ENCODE measurements around the gene DHX9.

The DHX9 gene

DNA sequence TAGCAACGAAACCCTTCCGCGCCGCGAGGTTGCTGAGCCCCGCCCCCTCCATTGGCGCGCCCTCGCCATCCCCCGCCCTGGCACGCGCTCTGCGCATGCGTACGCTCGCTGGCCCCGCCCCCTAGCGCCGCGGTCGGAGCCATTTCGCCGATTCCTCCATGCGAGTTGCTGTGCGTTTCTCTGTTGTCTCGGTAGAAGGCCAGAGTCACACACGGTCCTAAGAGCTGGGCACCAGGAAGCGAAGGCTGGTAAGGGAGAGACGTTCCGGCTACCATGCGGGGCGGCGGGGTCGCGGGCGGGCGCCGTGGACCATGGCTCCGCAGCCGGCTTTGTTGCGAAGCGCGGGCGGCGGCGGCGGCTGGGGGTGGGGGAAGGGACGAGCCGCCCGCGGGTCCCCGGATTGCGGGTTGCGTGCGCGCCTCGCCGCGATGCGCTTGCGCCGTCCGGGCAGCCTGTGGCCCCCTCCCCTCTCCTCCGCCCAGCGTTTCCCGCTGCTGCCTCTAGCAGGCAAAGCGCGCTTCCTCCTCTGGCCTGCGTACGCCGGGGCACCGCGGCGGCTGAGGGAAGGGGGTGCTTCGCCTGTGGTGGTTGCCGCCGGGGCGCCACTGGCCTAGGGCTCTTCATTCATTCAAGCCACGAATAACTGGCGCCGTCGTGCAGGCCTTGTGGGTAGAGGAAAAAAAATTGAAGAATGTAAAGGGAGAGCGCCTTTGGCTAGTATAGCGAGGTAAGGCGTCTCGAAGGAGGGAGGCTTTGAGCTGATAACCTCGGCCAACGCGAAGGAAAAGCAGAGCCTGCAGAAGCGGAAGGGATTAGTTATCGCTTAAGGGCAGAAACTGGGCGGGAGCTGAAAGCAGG, at the start of gene DHX9:
Gene DHX9, plus strand, starts transcription at position 139 of the 858 bp plus-strand sequence. CDS start 3,220 bp downstream, outside the sequence.
- peak; percentile 88 for DNase-seq (ENCODE audit: low read depth in 2 of 2)

GRCh38 chr1:182791281-182792179, 47.6 kb upstream of the DHX9 start:
- DNase-seq (ENCODE audit: low read depth in 2 of 2): no peak

GRCh38 chr1:182794091-182794490, 45.1 kb upstream of the DHX9 start:
- DNase-seq (ENCODE audit: low read depth in 2 of 2): no peak

- no peak for DNase-seq (ENCODE audit: low read depth in 2 of 2)
These were observed 44.4 kb upstream of the DHX9 start for GRCh38 chr1:182794676-182795201.

DNA sequence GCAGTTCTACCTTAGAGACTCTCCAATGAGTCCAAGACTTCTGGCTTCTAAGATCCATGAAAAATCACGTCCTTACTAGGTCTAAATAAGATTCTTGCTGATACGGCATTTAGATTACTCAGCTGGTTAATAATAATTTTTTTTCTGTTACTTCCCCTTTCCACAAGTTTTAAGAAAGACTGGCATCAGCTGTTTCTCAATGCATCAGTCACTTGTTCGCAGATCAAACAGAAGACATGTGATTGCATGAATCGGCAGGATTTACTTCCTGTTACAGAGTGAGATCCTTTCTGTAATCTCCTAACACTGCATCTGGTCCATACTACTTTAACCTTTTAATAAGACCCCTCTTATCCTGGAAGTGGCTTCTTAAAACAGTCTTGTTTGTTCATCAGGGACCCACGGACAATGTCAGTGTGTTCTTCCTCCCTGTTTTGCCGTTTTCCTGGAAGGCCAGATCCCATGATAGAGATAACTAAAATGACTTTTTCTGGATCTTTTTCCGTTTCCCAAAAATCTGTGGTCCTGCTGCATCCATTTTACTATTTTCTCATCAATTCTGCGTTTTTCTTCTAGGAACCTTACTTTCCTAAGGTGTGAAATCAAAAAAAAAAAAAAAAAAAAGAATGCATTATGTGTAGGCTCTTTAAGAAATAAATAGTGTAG, 43.5 kb upstream of the DHX9 start:
- no peak for DNase-seq (ENCODE audit: low read depth in 2 of 2)

DNA sequence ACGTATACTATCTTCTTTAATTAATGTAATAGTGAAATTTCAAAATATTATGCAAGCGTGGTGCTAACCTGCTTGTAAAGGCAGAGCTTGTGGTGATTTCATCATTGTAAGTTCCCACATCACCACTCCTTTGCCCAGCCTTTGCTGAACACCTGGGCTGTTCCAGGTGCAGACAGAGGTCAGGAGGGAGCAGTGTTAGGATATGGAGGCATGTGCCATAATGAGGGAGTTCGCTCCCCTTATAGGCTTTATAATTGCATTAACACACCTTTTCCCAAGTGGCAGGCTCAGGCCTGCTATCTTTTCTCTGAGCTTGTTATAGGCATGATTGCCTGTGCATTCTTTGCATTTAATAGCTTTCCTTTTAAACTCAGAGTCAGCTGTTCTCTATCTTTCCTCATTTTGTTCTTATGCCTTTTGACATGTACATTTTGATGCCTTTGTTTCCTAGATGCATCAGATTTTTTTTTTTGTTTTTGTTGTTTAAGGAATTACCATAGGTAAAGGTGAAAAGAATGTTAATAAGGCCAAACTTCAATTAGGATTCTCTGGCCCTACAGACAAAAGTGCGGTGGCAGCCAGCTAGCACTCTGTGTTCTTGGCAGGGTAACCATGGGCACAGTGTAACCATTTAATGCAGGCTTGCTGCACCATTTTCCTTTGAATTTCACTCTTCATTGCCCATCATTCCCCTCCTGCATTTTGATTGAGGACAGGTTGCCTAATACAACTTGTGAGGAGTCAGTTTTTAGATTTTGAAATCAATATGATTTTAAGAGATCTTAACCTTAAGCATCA, 36.9 kb upstream of the DHX9 start:
- DNase-seq (ENCODE audit: low read depth in 2 of 2): no peak

DNA sequence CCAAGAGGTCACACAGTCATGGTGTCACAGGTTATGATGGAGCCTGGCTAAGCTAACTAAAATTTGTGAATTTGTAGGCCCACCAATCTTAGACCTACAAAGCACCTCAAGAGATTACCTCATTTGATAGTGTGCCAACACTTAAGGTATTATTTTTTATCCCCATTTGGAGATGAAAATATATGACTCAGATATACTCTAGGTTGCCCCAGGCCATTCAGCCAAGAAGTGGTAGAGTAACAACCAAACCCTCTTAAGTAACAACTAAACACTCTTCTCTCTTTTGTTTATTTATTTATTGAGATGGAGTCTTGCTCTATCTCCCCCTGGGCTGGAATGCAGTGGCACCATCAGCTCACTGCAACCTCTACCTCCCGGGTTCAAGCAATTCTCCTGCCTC, 35.3 kb upstream of the DHX9 start:
- no peak for DNase-seq (ENCODE audit: low read depth in 2 of 2)

DNA sequence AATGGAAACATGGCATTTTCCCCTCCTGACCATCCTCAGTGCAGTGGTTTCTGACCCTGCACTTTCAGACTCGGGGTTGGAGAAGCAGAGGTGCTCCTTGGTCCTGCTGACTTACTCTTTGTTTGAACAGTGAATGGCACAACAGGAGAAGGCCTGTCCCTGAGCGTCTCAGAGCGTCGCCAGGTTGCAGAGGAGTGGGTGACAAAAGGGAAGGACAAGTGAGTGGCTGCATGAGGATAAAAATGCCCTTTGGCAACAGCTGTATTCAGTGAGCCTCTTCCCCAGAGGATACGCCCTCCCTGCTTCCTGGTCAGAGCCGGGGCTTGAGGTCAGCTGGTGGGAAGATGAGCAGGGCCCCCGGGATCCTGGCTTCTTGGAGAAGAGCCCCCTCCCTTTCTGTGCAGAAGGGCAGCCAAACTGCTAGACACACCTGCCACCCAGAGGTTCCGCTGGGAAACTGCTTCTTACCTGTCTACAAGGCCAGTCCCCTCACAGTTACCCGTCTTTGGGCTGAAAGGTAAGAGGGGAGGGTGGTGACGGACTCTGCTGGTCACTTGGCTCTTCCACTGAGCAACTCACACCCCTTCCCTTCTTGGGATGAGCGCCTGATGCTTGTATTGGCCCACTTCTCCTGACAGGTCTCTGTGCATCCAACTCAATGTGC, 33.0 kb upstream of the DHX9 start:
- DNase-seq (ENCODE audit: low read depth in 2 of 2): no peak

DNA sequence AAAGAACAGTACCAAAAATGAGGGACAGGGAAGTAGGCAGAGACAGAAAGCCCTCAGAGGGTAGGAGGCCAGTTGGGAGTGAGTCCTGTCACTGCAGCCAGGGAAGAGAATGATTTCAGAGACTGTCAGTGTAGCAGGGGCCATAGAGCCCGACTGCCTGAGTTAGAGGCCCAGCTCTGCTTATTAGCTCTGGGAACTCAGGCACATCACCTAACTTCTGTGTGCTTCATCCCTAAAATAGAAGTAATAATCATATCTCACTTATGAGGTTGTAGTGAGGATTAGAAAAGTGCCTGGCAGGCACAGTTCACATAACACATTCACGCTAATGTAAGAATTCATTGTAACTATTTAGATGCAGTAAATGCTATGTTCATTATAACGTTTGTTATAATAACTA, 31.2 kb upstream of the DHX9 start:
- DNase-seq (ENCODE audit: low read depth in 2 of 2): no peak

- no peak for DNase-seq (ENCODE audit: low read depth in 2 of 2)
These were observed 29.7 kb upstream of the DHX9 start for GRCh38 chr1:182809414-182809957.

DNA sequence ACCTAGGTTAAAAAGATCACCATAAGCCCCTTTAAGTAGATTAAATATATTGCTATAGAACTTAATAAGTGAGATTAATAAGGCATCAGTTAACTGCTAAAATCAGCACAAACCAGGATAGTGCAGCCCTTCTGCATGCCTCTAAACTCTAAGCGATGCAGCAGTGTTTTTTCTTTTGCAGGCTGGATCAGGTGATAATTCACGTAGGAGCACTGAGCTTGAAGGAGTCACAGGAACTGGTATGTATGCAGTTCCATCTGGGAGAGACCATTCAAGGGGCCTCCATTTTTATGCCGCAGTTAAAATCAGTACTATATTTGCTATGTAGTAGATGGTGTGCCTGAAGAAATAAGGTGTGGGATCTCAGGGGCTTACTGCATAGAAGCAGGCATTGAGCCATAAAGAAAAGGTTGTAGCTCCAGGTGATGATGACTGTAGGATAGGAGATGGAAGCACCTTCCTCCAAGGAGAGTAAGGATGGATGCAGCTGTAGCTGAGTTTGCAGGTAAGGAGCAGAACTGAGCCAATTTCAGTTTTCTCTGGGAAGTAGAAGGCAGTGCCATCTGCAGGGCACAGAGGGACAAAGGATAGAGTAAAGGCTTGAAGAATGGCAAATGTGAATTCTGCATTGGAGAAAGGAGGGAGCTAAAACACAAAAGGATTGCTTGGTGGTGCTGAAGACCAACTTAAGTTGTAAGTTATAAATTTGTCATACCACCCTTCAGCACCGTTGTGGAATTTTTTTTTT, 27.0 kb upstream of the DHX9 start:
- no peak for DNase-seq (ENCODE audit: low read depth in 2 of 2)

- DNase-seq (ENCODE audit: low read depth in 2 of 2): no peak
These were observed 22.3 kb upstream of the DHX9 start for GRCh38 chr1:182816863-182817262.

DNA sequence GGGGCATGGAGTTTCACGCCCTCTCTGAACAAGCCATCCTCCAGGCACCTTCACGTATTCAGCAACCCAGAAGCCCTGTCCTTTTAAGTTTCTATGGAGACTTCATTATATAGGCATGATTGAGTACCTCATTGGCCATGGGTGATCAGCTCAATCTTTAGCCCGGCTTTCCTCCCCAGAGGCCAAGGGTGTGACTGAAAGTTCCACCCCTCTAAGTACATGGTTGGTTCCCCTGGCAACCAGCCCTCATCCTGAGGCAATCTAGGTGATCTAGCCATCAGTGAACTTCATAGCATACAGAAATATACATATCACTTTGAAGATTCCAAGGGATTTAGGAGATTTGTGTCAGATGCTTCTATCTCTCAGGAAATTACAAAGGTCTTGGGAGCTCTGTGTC, 21.3 kb upstream of the DHX9 start:
- no peak for DNase-seq (ENCODE audit: low read depth in 2 of 2)

DNA sequence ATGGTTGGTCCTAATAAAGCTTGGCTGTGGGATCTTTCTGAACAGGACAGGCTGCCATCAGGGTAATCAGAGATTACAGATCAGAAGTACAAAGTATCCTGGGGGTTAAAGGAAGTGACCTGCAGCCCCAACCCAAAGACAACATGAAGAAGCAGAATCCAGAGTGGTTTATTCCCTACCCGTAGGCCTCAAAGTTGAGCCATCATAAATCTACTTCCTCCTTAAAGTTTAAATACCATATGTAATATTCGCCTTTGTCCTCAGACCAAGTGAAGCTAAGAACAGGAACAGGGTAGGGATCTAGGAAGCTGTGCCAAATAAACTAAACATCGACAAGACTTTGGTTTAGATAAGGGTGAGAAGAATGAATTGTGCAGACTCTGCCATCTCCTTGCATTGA, 15.9 kb upstream of the DHX9 start:
- DNase-seq (ENCODE audit: low read depth in 2 of 2): no peak

- DNase-seq (ENCODE audit: low read depth in 2 of 2): no peak
These were observed 12.3 kb upstream of the DHX9 start for GRCh38 chr1:182826892-182827291.

- no peak for DNase-seq (ENCODE audit: low read depth in 2 of 2)
These were observed 9.7 kb upstream of the DHX9 start for GRCh38 chr1:182829285-182829932.

- no peak for DNase-seq (ENCODE audit: low read depth in 2 of 2)
These were observed 5.9 kb upstream of the DHX9 start for GRCh38 chr1:182833271-182833670.

- DNase-seq (ENCODE audit: low read depth in 2 of 2): no peak
These were observed 4.8 kb upstream of the DHX9 start for GRCh38 chr1:182834326-182834725.

- no peak for DNase-seq (ENCODE audit: low read depth in 2 of 2)
These were observed 3.3 kb upstream of the DHX9 start for GRCh38 chr1:182835806-182836205.

Measured in stimulated activated CD4-positive, alpha-beta T cell treated with anti-CD3 and anti-CD28 coated beads, Interleukin-15, amount 100 ng/mL, for 48 hours (primary cell).